Fibroblast of villous mesenchyme (primary cell): ENCODE data around the gene GASK1A. TPM values are rescaled to one million over a fixed set of nuclear protein-coding genes. Genes with fewer than 3 reads are reported as not detected.

Experiments
- DNase-seq: peaks from one replicate; pipeline ENCODE4 v3.0.0-alpha.2; 2010; ENCODE audit warnings: low read depth
- H3K4me3 ChIP-seq: 2 replicates; pipeline ENCODE4 v1.5.1; 2011; ENCODE audit warnings: low read depth, mild to moderate bottlenecking, low read length
- total RNA-seq: library from RNA; depleted of rRNA; stranded (reverse); fragments of >200 nt; gene quantifications from 2 replicates; pipeline ENCODE4 v1.2.3, GENCODE V29; 2012
- TF ChIP-seq, protein P1 (sequence below): IDR thresholded peaks from 2 replicates; pipeline ENCODE4 v1.5.1; 2012; ENCODE audit warnings: low read depth, mild to moderate bottlenecking, low read length; ENCODE audit not compliant: insufficient read depth

The GASK1A gene
- total RNA-seq, 1 donor: 1.7 TPM

DNA sequence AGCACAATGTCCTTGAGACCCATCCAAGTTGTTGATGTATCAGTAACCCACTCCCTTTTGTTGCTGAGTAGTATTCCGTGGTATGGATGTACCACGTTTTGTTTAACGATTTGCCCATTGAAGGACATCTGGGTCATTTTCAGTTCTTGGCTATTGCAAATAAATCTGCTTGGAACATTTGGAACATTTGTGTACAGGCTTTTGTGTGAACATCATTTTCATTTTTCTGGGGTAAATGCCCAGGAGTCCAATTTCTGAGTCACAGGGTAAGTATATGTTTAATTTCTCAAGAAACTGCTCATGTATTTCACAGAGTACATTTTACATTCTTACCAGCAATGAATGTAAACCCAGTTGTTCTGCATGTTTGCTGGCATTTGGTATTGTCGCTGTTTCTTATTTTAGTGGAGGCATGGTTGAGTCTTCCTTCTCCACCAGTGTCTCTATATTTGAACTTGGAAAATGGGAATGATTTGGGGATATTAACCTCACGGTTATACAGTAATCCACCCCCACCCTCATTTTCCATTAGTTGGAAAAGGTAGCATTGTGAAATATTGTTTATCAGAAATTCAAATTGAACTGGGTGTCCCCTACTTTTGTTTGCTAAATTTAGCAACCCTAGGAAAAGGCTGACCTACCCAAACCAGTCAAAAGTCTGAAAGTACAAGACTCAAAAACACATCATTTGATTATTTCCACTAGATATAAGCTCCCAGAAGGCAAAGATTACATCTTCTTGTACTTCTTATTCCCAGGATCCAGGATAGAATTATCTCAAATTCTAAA is 96.0 kb downstream of the GASK1A start:
- no peak overlapping the region for H3K4me3 ChIP-seq
- TF ChIP-seq, protein P1, sequence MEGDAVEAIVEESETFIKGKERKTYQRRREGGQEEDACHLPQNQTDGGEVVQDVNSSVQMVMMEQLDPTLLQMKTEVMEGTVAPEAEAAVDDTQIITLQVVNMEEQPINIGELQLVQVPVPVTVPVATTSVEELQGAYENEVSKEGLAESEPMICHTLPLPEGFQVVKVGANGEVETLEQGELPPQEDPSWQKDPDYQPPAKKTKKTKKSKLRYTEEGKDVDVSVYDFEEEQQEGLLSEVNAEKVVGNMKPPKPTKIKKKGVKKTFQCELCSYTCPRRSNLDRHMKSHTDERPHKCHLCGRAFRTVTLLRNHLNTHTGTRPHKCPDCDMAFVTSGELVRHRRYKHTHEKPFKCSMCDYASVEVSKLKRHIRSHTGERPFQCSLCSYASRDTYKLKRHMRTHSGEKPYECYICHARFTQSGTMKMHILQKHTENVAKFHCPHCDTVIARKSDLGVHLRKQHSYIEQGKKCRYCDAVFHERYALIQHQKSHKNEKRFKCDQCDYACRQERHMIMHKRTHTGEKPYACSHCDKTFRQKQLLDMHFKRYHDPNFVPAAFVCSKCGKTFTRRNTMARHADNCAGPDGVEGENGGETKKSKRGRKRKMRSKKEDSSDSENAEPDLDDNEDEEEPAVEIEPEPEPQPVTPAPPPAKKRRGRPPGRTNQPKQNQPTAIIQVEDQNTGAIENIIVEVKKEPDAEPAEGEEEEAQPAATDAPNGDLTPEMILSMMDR: no peak
- no peak for DNase-seq

GRCh38 chr3:43075904-43076661 is 97.0 kb downstream of the GASK1A start:
- no peak overlapping the region for H3K4me3 ChIP-seq
- TF ChIP-seq, protein P1: no peak
- no peak for DNase-seq

DNA sequence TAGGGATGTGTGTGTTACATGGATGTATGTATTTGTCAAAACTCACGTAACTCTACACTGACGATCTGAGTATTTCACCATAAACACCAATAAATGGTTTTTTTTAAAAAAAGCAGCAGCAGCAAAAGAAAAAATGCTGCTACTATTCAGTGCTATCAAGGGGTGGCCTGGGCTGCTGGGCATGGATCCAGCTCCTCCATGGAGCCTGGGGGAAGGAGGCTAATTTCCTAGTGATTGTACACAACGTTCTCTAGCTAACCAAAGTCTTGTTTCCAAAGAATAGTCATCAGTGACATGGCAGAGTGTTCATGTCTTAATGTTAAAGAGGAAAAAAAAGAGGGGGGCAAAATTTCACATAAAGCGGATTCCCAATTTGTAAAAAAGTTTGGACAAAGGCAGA is 97.7 kb downstream of the GASK1A start:
- TF ChIP-seq, protein P1: no peak
- DNase-seq: no peak
- H3K4me3 ChIP-seq: no peak overlapping the region

- no peak for DNase-seq
- no peak overlapping the region for H3K4me3 ChIP-seq
- TF ChIP-seq, protein P1: no peak
Observed at GRCh38 chr3:43077261-43077660, 98.2 kb downstream of the GASK1A start.

GRCh38 chr3:43077707-43078106 is 98.6 kb downstream of the GASK1A start:
- no peak overlapping the region for H3K4me3 ChIP-seq
- TF ChIP-seq, protein P1: no peak
- no peak for DNase-seq

- no peak overlapping the region for H3K4me3 ChIP-seq
- TF ChIP-seq, protein P1: no peak
- no peak for DNase-seq
Observed at GRCh38 chr3:43079536-43080332, 100.6 kb downstream of the GASK1A start.
